Cerebellar cortex (tissue), 1 donor: ENCODE results near the gene NUP210.

Experiments used
- DNase-seq: peaks from one replicate; pipeline ENCODE4 v3.0.0-alpha.2; 2015; ENCODE audit warnings: low spot score

Gene NUP210

GRCh38 chr3:13274551-13275332, 145.4 kb downstream of the NUP210 start:
- no peak for DNase-seq

GRCh38 chr3:13274125-13274524, 146.0 kb downstream of the NUP210 start:
- DNase-seq: no peak

DNA sequence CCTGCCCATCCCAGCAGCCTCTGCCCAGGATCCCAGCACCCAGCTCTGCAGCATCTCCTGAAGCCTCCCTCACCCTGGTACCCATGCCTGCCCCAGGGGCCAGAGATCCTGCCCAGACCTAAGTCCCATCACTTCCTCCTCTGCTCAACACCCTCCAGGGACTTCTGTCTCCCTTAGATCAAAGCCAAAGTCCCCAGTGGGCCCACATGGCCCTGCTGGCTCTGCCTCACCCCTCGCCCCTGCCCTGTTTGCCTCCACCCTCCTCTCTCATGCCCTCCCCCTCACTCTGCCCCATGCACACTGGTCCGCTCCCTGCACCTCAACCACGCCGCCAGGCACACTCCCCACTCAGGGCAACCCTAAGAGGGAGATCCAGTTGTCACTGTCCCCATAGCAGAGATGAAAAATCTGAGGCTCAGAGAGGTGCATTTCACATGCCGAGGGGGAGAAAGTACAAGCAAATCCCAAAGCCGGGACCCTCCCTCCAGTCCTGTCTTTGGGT, 146.5 kb downstream of the NUP210 start:
- DNase-seq: no peak

DNA sequence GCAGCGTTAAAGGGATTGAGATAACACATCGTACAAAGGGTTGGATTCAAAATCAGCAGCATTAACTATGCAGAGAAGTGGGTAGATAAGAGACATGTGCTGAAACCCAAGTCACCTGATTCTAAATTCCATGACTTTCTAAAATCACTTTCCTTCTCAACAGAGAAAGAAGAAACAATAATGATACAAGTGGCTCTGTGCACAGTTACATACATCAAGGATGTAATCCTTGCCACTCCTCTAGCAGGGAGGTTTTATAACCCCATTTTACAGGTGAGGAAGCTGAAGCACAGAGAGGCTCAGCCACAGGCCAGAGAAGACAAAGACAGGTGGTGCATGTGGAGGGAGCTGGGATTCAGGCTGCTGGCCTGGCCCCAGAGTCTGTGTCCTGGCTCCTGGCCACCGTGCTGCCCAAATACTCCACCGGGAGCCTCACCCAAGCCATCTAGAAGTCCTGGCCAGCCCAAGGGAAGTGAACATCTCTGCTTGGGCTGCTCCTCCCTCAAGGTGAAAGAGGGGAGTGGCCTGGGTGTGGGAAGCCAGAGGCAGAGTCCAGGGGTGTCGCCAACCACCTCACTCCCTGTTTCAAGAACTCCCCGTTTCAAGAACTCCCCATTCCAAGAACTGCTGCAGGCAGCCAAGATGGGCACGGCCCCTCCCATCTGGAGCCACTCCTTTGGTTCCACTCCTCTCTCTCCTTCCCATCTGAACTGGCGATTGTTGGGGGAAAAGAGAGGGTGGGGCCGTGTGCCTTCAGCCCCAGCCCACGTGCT, 147.1 kb downstream of the NUP210 start:
- peak; percentile 82 for DNase-seq

- no peak for DNase-seq
These were observed 150.3 kb downstream of the NUP210 start for GRCh38 chr3:13269711-13270378.

DNA sequence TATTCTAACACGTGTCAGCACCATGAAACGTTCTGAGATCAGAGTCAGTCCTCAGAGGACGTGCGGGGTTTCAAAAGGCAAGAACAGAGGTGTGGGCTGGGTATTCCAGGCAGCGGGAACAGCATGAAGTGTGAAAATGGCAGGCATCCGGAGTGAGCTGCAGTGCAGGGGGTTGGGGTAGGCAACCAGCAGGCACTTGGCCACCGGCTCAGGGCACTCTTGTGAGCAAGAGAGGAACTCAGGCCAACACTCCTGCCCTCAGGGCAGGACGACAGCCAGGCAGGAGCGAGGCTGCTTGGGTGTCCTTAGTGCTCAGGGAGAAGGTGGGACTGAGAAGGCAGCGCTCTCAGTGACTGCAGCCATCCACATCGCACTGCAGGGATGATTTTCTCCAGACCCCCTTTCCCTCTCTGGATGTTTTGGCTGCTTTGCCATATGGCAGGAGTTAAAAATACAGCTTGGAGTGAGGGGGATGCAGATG, 151.1 kb downstream of the NUP210 start:
- DNase-seq: no peak

DNA sequence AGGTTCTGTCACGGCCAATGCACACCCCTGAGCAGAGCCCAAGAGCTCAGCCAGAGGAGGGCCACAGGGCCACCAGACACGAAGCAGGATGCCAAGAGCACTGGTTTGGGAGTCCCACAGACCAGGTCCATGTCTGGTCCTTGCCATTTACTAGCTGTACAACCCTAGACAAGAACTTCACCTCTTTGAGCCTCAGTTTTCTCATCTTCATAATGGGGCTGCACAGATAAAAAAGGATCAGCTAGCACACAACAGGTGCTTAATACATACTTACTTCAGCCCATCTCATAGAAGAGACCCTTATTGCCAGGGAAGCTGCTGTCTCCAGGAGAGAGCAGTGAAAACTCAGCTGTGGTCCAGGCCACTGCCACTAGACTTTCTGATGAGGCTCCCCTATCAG, 152.0 kb downstream of the NUP210 start:
- DNase-seq: no peak

- DNase-seq: no peak
These were observed 153.3 kb downstream of the NUP210 start for GRCh38 chr3:13266651-13267362.
